ENCODE results near the gene CRIP1.

The CRIP1 gene

GRCh38 chr14:105495101-105495989 lies 8.7 kb downstream of the CRIP1 start:
- DNase-seq, result no peak

GRCh38 chr14:105495990-105496830 lies 9.5 kb downstream of the CRIP1 start:
- no peak for DNase-seq

DNA sequence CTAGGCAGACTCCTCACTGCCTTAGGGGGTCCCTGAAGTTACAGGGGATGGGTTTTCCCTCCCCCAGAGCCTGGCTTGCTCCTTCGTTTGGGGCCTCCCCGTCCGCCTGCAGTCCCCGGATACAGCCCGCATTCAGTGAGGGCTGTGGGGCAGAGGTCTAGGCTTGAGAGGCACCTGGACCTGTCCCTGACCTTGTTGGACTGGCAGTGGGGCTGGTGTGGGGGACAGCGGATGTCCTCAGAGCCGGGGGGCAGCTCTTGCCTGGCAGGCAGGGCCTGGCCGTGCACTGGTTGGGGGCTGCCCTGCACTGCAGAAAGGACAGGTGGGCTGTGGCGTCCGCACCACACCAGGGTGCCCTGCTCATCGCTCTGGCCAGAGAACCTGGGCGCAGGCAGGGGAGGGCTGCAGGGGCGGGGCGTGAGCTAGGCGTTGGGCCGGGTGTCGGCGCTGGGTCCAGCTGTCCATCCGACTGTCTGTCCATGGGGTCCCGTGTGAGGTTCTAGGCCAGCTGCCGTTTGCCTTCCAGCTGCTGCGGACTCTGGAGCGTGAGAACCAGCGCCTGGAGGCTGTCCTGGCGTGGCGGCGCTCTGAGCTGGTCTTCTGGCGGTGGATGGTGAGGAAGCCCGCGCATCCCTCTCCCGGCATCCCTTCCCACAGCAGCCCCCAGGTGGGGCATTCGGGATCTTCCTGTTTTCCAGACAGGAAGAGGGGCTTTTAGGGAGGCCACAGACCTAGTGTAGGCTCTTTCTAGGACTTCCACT lies 10.3 kb downstream of the CRIP1 start:
- no peak for DNase-seq

GRCh38 chr14:105497671-105498429 lies 11.2 kb downstream of the CRIP1 start:
- DNase-seq, result no peak

- no peak for DNase-seq
Measured at GRCh38 chr14:105498430-105499255, 12.0 kb downstream of the CRIP1 start.

- no peak for DNase-seq
Measured at GRCh38 chr14:105499256-105500035, 12.8 kb downstream of the CRIP1 start.

DNA sequence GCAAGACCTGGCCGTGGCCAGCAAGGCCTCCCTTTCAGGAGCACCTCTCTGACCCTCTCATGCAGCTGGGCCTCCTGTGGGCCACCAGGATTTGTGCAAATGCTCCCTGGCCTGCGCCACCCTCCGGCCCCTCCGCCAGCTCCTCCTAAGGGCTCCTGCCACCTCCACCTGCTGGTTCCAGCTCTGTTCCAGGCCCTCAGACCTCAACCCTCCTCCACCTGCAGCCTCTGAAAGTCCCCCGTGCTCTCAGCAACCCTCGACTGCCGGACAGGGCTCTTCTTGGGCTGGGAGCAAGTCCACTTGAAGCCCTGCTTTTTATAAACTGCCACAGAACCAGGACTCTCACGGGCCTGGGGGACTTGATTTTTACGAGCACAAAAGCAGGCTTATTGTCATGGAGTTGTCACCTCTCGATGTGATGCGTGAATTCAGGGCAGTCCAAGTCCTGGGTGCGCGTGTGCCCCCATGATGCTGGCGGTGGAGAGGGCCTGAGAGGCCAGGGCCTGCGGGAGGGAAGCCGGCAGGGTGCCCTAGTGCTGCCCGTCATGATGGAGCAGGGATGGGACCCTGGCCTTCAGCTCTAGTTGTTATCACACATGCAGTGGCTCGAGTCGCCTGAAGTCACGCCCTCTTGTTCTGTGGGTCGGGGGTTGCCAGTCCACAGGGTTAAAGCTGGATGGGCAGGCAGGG lies 13.5 kb downstream of the CRIP1 start:
- no peak for DNase-seq

- no peak for DNase-seq
Measured at GRCh38 chr14:105500726-105501101, 14.0 kb downstream of the CRIP1 start.

DNA sequence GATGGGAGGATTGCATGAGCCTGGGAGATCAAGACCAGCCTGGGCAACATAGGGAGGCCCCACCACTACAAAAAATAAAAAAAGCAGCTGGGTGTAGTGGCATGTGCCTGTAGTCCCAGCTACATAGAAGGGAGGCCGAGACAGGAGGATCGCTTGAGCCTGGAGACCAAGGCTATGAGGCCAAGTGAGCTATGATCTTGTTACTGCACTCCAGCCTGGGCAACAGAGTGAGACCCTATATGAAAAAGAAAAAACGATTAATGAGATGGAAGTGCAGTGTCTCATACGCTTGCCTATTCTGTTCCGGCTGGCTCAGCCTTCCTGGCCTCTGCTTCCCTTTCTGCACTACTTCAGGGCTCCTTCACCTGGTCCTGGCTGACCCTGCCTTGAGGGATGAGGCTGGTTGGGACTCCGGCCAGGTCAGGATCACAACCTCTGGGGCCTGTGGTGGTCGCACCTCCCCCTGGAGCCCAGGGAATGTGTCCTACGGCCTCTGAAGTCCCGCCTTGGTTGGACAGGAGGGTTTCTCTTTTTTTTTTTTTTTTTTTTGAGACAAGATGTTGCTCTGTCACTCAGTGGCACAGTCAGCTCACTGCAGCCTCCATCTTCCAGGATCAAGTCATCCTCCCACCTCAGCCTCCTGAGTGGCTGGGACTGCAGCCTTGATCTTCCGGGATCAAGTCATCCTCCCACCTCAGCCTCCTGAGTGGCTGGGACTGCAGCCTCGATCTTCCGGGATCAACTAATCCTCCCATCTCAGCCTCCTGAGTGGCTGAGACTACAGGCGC lies 15.0 kb downstream of the CRIP1 start:
- DNase-seq, result no peak

- DNase-seq, result no peak
Measured at GRCh38 chr14:105502446-105503295, 16.0 kb downstream of the CRIP1 start.

- no peak for DNase-seq
Measured at GRCh38 chr14:105503296-105503640, 16.6 kb downstream of the CRIP1 start.

GRCh38 chr14:105503935-105504692 lies 17.4 kb downstream of the CRIP1 start:
- DNase-seq, result no peak

DNA sequence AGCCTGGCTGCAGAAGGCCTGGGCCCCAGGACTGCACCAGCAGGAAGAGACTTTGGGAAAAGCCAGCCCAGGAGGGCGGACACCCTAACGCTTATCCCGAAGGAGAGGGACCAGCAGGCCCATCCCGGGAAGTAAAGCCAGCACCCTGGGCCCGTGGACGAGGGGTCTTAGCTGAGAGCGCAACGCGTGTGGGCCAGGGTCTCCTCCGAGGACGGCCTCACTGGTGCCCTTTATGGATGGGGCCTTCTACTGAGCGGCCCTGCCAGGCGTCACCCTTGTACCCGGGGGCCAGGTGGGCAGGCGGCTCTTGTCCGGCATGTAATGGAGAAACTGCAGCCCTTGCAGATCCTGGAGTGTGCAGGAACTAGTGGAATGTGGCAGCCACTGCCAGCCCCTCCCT lies 18.4 kb downstream of the CRIP1 start:
- no peak for DNase-seq

GRCh38 chr14:105507247-105507646 lies 20.6 kb downstream of the CRIP1 start:
- no peak for DNase-seq

GRCh38 chr14:105508069-105508468 lies 21.4 kb downstream of the CRIP1 start:
- no peak for DNase-seq

GRCh38 chr14:105508601-105509000 lies 21.9 kb downstream of the CRIP1 start:
- no peak for DNase-seq

DNA sequence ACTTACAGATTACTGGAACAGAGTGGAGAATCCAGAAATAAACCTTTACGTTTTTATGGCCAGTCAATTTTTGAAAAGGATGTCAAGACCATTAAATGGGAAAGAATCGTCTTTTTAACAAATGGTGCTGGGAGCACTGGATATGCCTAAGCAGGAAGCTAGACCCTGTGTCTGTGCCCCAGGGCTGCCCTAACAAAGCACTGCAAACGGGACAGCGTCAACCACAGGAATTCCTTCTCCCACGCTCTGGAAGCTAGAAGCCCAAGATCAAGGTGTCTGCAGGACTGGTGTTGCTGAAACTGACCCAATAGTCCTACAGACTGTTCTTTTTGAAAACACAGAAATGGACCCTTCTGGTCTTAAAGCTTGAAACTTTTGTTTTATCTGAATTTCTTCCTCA lies 30.4 kb downstream of the CRIP1 start:
- no peak for DNase-seq

Measured in amniotic stem cell (primary cell).